Activated naive CD8-positive, alpha-beta T cell treated with anti-CD3 and anti-CD28 coated beads, Interleukin-2, amount 10 ng/mL, durations not matched to agents 7 days and 5 days (primary cell): Measurements from ENCODE around the gene POLN. TPM values are rescaled to one million over a fixed set of nuclear protein-coding genes. Genes with fewer than 3 reads are reported as not detected.

ENCODE experiments used
- ATAC-seq: fragments of 150-1000 bp; cut with Tn5 transposase; one replicate; pipeline ENCODE4 v1.10.0; 2021; ENCODE audit warnings: low read depth, moderate library complexity
- POLR2A ChIA-PET: fragments of 350-600 bp; sonication (Branson Sonifier 250); formaldehyde crosslinking; loops from one replicate; lab custom pipeline; 2021; ENCODE audit warnings: antibody characterized with exemption; lab: Charles Lee
- DNase-seq: peaks from one replicate; pipeline ENCODE4 v3.0.0; 2021
- H3K27ac Mint-ChIP-seq: one replicate; pipeline ENCODE4 v1.8.0; 2022; ENCODE audit warnings: mild to moderate bottlenecking, mixed read lengths
- H3K27me3 Mint-ChIP-seq: one replicate; pipeline ENCODE4 v1.8.0; 2022; ENCODE audit warnings: mild to moderate bottlenecking, moderate library complexity, mixed read lengths
- H3K36me3 Mint-ChIP-seq: one replicate; pipeline ENCODE4 v1.8.0; 2021; ENCODE audit warnings: mild to moderate bottlenecking, mixed read lengths
- H3K4me1 Mint-ChIP-seq: one replicate; pipeline ENCODE4 v1.8.0; 2021; ENCODE audit warnings: mixed read lengths
- H3K4me3 Mint-ChIP-seq: one replicate; pipeline ENCODE4 v1.8.0; 2022; ENCODE audit warnings: mild to moderate bottlenecking, moderate library complexity, mixed read lengths
- H3K9me3 Mint-ChIP-seq: one replicate; pipeline ENCODE4 v1.8.0; 2021; ENCODE audit warnings: mixed read lengths
- total RNA-seq, 2 experiments: library from RNA; stranded (reverse); gene quantifications; one replicate each; pipeline ENCODE4 v1.2.3, GENCODE V29; 2021

Gene POLN
- total RNA-seq, 2 experiments from 2014 or later, result 2.4 to 3.2 TPM

GRCh38 chr4:2257361-2258081 lies 15.6 kb upstream of the POLN start:
- ATAC-seq, result no peak
- H3K27me3 Mint-ChIP-seq, result no peaks in the 10 kb centered on the region
- H3K36me3 Mint-ChIP-seq, result no peaks in the 10 kb centered on the region
- H3K4me3 Mint-ChIP-seq, result no peak overlapping the region
- H3K4me1 Mint-ChIP-seq, result no peaks in the 10 kb centered on the region
- no peaks in the 10 kb centered on the region for H3K9me3 Mint-ChIP-seq
- H3K27ac Mint-ChIP-seq, result no peak overlapping the region
- POLR2A ChIA-PET, result interaction anchor here (1.5 to 1.6 kb wide), 2 partner anchors 15 to 33 kb away, joined by 3 to 5 read pairs; partner anchors contain the start of genes HAUS3 and POLN
- DNase-seq, result peak; percentile 28

GRCh38 chr4:2256781-2257191 lies 14.9 kb upstream of the POLN start:
- DNase-seq (no peak), ATAC-seq (no peak)
- Mint-ChIP-seq H3K27ac (no peak overlapping the region), H3K4me1 (no peaks in the 10 kb centered on the region), H3K36me3 (no peaks in the 10 kb centered on the region), H3K27me3 (no peaks in the 10 kb centered on the region), H3K9me3 (no peaks in the 10 kb centered on the region), H3K4me3 (no peak overlapping the region)
- POLR2A ChIA-PET, result interaction anchor here (1.2 to 1.5 kb wide), 2 partner anchors 11 to 34 kb away, joined by 3 to 4 read pairs; no protein-coding TSS in a partner anchor

GRCh38 chr4:2256156-2256731 lies 14.3 kb upstream of the POLN start:
- Mint-ChIP-seq H3K4me1 (no peaks in the 10 kb centered on the region), H3K27me3 (no peaks in the 10 kb centered on the region), H3K36me3 (no peaks in the 10 kb centered on the region), H3K4me3 (no peak overlapping the region), H3K27ac (no peak overlapping the region), H3K9me3 (no peaks in the 10 kb centered on the region)
- no peak for DNase-seq
- POLR2A ChIA-PET, result interaction anchor here (1.2 kb wide), 1 partner anchor 10 kb away, joined by 4 read pairs; no protein-coding TSS in a partner anchor
- no peak for ATAC-seq

- no peak for DNase-seq
- no peak overlapping the region for H3K4me3 Mint-ChIP-seq
- no peaks in the 10 kb centered on the region for H3K9me3 Mint-ChIP-seq
- no peaks in the 10 kb centered on the region for H3K27me3 Mint-ChIP-seq
- ATAC-seq, result no peak
- H3K4me1 Mint-ChIP-seq, result no peaks in the 10 kb centered on the region
- POLR2A ChIA-PET, result interaction anchor here (1.2 kb wide), 1 partner anchor 9 kb away, joined by 4 read pairs; no protein-coding TSS in a partner anchor
- no peak overlapping the region for H3K27ac Mint-ChIP-seq
- no peaks in the 10 kb centered on the region for H3K36me3 Mint-ChIP-seq
Observed at GRCh38 chr4:2255501-2256155, 13.7 kb upstream of the POLN start.

GRCh38 chr4:2254665-2255500 lies 13.0 kb upstream of the POLN start:
- DNase-seq, result no peak
- Mint-ChIP-seq H3K27me3 (no peaks in the 10 kb centered on the region), H3K36me3 (no peaks in the 10 kb centered on the region), H3K4me3 (no peak overlapping the region), H3K4me1 (no peaks in the 10 kb centered on the region), H3K27ac (no peak overlapping the region), H3K9me3 (no peaks in the 10 kb centered on the region)
- POLR2A ChIA-PET, result no interaction called here
- no peak for ATAC-seq

GRCh38 chr4:2253160-2254084 lies 11.5 kb upstream of the POLN start:
- Mint-ChIP-seq H3K4me1 (no peaks in the 10 kb centered on the region), H3K4me3 (no peak overlapping the region), H3K9me3 (no peaks in the 10 kb centered on the region), H3K36me3 (no peaks in the 10 kb centered on the region), H3K27me3 (no peaks in the 10 kb centered on the region), H3K27ac (no peak overlapping the region)
- POLR2A ChIA-PET, result interaction anchor here (0.6 kb wide), 1 partner anchor 7 kb away, joined by 4 read pairs; no protein-coding TSS in a partner anchor
- ATAC-seq (no peak), DNase-seq (no peak)

- DNase-seq (no peak), ATAC-seq (no peak)
- Mint-ChIP-seq H3K4me3 (no peak overlapping the region), H3K4me1 (no peaks in the 10 kb centered on the region), H3K27ac (no peak overlapping the region), H3K9me3 (no peaks in the 10 kb centered on the region), H3K27me3 (no peaks in the 10 kb centered on the region), H3K36me3 (no peaks in the 10 kb centered on the region)
- POLR2A ChIA-PET, result interaction anchor here (0.6 kb wide), 1 partner anchor 8 kb away, joined by 4 read pairs; no protein-coding TSS in a partner anchor
Observed at GRCh38 chr4:2252530-2253091, 10.7 kb upstream of the POLN start.

- POLR2A ChIA-PET, result no interaction called here
- Mint-ChIP-seq H3K27ac (no peak overlapping the region), H3K4me3 (no peak overlapping the region), H3K27me3 (no peaks in the 10 kb centered on the region), H3K36me3 (no peaks in the 10 kb centered on the region), H3K4me1 (no peaks in the 10 kb centered on the region), H3K9me3 (no peaks in the 10 kb centered on the region)
- DNase-seq, result no peak
- ATAC-seq, result no peak
Observed at GRCh38 chr4:2251795-2252529, 10.0 kb upstream of the POLN start.

GRCh38 chr4:2251073-2251794 lies 9.3 kb upstream of the POLN start:
- H3K27ac Mint-ChIP-seq, result no peak overlapping the region
- no peaks in the 10 kb centered on the region for H3K27me3 Mint-ChIP-seq
- H3K9me3 Mint-ChIP-seq, result no peaks in the 10 kb centered on the region
- H3K4me1 Mint-ChIP-seq, result no peaks in the 10 kb centered on the region
- POLR2A ChIA-PET, result interaction anchor here (1.3 kb wide), 1 partner anchor 9 kb away, joined by 6 read pairs; the partner anchor contains the start of genes HAUS3 and POLN
- no peak for DNase-seq
- H3K4me3 Mint-ChIP-seq, result no peak overlapping the region
- no peak for ATAC-seq
- H3K36me3 Mint-ChIP-seq, result no peaks in the 10 kb centered on the region

- H3K9me3 Mint-ChIP-seq, result no peaks in the 10 kb centered on the region
- H3K27ac Mint-ChIP-seq, result no peak overlapping the region
- no peaks in the 10 kb centered on the region for H3K36me3 Mint-ChIP-seq
- POLR2A ChIA-PET, result interaction anchor here (1.3 kb wide), 1 partner anchor 8 kb away, joined by 6 read pairs; the partner anchor contains the start of genes HAUS3 and POLN
- DNase-seq (no peak), ATAC-seq (no peak)
- H3K27me3 Mint-ChIP-seq, result no peaks in the 10 kb centered on the region
- peaks cover 2% of the 10 kb centered on the region for H3K4me1 Mint-ChIP-seq
- H3K4me3 Mint-ChIP-seq, result no peak overlapping the region
Observed at GRCh38 chr4:2250357-2251072, 8.6 kb upstream of the POLN start.
